HG03469 (cell line): ENCODE results near the gene SND1.

ENCODE experiments used
- ATAC-seq: cut with Tn5 transposase; IDR thresholded peaks from one replicate; pipeline ENCODE4 v1.9.1; 2021; ENCODE audit warnings: mild to moderate bottlenecking, moderate library complexity, moderate number of reproducible peaks; ENCODE audit not compliant: unreplicated experiment

The SND1 gene

GRCh38 chr7:127764681-127765080, 112.7 kb downstream of the SND1 start:
- ATAC-seq = no peak

GRCh38 chr7:127765150-127765549, 113.2 kb downstream of the SND1 start:
- ATAC-seq = no peak

GRCh38 chr7:127766831-127767459, 115.0 kb downstream of the SND1 start:
- ATAC-seq = no peak

DNA sequence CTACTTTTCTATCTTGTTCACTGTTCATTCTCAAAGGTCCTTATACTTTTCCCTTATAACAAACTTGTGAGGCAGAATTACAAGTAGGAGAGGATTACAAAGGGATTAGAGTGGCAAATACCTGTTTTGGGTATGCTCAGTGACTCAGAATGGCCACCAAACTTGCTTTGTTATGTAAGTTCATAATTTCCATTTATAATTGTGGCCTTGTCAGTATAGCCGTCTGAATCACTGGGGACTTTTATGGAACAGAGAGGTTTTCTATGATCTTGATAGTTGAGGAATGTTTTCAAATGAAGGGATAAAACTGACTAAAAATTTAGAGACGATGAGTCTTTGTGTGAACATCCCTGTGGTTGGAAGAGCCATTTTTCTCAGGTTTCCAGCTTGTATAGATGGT, 116.2 kb downstream of the SND1 start:
- no peak for ATAC-seq

DNA sequence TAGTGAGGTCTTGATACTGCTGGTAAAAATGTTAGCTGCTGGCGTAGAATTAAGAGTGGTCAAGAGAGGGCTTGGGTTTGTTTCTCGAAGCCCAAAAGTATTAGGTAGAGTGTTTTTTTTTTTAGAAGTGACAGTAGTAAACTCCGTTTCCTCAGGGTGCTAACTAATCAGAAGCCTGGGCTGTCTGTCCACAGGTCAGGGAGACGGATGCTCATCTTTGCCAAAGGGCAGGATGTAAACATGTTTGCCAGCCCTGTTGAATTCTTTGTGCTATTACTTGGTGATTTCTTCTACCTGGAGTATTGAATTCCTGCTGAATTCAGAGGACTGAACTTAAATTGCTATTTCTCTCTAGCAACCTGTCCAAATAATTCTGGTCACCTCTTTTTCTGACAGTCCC, 117.1 kb downstream of the SND1 start:
- ATAC-seq = no peak

DNA sequence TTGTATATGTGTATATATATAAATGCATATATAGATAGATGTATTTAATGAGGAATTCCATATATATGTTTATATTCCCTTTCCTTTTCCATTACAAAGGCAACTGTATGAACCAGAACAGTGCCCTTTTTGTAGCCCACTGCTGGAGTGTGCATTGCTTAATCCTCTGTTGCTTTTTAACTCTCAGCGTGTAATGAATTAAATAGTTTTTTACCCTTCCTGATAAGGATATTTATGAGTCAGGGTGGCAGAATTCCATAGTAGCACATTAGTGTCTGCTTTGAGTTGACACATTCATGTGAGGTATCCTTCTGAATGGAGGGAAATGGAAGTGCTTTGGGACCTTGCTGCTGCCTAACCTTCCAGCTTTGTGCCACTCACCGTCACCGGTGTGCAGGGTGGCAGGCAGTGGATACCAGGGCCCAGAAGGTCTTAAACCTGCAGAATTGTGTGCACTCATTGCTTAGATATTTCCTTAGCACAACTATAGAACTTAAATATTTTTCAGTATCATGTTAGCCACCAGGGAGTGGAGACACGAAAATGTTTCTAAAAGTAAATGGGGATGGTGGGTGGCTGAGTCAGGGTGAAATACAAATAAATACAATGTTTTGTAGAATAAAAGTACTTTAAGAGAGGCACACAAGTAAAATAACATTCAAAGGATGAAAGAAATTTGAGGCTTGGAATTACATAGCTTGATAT, 117.9 kb downstream of the SND1 start:
- ATAC-seq = no peak

GRCh38 chr7:127770885-127771284, 118.9 kb downstream of the SND1 start:
- ATAC-seq = no peak

DNA sequence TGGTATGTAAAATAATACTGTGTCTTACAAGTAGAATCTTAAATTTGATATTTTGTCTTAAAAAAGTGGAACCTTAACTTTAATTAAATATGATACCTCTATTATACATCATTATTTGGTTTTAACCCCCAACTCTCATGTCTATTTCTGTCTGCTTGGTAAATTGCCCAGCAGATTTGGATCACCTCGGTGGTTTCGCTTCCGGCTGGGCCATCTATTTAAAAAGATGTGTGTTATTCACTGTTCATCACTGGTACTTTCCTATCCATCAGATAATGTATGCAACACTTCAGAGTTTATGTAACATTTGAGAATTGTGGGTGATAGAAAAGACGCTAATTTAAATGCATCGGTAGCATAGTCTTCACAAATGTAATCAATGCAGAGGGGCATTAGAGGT, 119.7 kb downstream of the SND1 start:
- no peak for ATAC-seq

DNA sequence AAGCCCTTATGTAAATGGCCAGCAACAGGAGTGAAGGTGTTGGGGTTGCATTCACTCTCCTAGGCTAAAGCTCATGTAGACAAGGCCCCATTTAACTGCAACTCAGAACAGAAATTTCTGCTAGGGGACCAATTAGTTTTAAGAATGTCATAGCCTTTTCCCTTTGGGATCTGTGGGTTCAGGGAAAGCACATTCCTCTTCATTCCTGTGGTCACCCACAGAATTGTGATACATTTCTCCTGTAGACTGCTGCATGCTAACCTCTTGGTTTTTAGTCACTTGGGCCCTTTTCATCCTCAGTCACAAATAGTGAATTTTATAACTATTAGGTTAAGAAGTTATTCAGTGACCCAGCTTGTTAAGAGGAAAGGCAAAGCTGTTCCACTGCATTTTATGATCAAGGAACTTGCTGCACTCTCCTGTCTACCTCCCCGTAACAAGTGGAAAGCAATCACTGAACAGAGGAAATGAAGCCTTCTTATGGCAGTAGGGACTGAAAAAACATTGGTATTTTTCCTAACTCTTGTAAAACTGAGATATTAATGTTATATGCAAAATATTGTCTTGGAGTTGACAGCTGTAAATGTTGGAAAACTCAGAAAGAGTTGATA, 124.9 kb downstream of the SND1 start:
- no peak for ATAC-seq

GRCh38 chr7:127780489-127780888, 128.5 kb downstream of the SND1 start:
- ATAC-seq = no peak

DNA sequence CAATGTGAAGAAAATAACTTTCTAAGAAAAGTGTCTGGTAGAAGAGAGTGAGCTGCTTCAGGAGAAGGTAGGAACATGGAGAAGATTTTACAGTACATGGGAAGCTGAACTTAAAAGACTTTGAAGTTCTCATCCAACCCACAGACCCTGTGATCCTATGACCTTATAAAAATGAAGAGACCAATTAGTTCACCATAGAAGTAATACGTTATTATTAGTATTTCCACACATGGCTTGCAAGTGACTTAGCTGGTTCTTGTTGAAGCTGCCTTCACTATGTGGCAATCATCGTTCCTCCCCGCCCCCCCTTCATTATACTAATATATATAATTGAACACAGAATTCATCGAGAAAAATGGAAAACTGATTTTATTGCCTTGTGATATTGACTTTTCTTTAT, 129.1 kb downstream of the SND1 start:
- no peak for ATAC-seq

DNA sequence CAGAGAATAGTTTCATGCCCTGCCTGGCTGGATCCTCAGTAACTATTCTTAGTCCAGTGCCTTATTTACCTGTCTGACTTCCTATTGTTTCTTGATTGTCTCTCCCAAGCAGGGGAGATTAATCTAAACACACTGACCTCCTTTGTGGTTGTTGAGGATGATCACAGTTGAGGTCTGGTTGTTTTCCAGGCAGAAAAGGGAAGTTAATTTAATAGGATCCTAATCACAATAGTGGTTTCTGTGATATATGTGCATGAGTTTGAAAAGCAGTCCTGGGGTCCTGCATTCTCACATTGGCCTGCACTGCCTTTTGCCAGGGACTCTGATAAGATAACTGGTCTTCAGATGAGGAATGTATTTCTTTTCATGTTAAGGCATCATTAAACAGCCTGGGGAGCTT, 130.1 kb downstream of the SND1 start:
- ATAC-seq = no peak

DNA sequence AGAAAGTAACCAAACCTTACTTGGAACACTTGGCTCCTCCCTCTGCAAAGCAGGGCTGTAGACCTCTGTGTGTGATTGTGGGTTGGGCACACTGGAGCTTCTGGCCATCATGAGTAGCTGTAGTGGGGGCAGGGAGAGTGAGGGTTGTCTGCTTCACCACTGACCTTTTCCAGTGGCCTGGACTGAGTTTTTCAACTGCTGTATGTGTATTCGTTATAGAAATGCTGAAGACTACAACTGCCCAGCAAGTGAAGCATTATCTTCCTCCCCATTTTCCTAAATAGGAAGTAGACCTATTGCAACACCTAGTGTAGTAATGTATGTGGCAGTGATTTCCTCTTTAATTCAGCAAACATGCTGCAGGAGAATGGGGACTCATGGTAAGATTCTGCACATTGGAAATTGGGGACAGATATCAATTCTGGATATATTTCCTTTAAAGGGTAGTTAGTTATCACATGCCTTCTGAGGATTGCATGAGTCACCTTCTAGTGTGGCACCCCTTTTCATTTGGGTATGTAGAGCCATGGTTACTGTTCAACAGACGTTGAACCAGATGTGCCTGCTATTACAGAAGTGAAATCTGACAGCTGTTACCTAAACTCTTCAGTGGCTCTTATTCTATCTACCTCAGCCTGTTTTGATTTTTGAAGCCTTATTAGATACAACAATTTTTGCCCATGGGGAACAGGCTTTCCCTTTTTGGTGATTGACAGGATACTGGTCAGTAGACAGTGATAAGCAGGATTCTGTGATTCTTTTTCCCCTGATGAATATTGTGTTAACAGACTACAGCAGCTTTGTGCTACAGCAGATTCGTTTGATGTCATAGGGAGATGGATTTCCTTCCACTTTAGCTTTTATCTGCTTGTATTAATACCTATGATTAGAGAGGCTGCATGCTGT, 130.9 kb downstream of the SND1 start:
- ATAC-seq = peak; percentile 78

GRCh38 chr7:127786184-127786583, 134.2 kb downstream of the SND1 start:
- no peak for ATAC-seq

GRCh38 chr7:127789031-127789430, 137.0 kb downstream of the SND1 start:
- no peak for ATAC-seq

DNA sequence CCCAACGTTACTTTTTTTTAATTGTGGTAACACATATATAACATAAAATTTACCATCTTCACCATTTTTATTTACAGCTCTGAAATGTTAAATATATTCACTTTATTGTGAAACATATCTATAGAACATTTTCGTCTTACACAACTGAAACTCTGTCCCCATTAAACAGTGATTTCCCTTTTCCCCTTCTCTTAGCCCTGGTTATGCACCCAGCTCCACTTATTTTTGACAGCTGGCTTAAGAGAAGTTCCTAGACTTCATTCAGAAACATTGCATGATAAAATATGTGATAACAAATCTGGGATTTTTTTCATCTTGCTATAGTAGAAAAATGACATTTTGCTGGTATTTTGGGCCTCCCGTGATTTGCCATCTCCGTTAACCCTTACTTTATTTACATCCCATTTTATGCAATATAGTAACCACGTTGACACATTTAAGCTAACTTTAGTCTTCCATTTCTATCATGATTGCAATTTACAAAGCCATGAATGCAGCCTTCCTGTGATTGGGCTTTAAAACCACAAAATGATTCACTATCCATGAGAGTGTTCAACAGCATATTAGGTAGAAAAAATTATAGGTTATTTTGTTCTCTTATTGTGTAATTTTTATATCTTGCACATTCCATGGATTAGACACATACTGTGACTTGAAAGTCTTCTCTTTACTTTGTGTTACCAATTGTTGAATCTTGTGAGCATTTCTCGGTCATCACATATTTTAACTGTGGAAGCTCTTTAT, 139.6 kb downstream of the SND1 start:
- ATAC-seq = no peak

DNA sequence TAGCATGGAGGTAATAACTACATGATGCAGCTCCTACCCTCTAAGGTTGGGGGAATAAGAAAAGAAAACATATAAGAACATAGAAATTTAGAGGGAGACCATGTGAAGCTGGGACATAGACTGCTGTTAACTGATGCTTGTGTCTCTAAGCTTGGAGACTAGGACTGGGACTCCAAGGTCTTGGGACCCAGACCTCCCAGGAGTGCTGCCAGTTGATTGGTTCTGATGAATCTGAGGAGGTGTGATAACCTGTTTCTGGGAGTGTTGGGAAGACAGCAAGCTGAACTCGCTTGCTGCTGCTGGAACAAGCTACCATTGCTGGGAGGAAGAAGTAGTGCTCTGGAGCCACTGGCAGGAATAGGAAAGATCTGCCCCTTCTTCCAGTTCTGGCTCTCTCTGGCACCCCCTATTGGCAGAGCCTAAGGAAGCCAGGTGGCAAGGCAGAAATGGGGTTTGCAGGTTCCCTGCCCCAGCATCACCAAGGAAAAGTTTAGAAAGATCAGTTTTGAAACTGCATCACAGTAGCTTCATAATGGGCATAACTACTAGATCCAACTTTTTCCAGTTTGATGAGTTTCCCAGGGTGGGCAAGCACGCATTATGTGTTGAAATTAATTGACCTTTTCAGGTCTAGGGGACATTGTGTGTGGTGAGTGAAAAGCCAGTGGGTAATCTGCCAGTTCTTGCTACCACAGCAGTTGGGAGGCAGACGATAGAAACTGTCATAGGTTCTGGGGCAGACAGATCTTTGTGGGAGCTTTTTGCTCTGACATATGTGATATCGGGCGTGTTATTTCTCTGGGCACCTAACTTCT, 140.7 kb downstream of the SND1 start:
- ATAC-seq = no peak

DNA sequence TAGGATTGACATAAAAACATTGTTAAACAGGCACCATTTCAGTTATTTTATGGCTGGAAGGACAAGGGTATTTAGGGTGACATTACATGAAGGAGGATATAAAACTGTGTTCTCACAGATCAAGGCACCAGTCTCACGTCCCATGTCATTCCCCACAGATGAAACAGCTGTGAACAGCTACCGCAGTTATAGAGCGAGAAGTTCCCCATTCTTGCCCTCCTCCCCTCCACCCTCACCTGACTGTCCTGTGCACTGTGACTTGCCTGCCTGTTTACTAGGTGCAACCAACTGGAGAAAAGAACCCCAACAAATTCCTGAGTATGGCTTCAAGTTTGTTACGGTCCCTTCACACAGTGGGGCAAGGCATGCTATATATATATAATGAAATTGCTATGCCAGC, 141.6 kb downstream of the SND1 start:
- ATAC-seq = no peak

DNA sequence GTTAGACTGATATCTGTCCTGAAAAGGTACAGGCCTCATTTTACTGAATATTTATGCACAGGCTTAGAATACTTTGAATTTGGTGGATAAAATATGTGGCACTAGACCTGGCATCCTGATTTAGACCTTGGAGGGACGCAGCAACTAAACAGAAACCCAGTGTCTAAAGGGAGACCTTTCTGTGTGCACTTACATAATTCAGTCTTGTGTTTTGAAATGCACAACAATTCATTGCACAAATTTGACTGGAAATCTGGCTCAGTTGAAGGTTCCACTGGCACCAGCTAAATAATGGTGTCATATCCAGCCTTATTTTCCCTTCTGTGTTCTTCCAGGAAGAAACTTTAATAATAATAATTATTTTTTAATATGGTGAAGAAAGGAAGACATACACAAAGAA, 142.1 kb downstream of the SND1 start:
- no peak for ATAC-seq

DNA sequence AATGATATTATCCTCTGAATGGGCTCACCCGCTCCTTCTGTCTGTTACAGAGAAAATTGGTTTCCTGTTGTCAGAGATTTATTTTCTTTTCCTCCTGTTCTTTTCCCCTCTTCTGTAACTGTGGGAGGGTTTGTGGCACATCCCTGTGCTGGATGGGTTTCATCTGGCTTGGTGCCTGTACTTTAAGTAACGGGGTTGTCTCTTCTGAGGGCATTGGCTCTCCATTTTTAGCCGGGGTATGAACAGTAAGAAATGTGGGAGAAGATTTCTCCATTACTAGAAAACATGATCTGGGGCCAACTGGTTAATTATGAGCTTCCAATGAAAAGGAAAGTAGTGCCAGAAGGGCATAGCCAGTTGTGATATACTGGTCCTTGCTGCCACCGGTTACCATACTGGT, 142.6 kb downstream of the SND1 start:
- ATAC-seq = no peak
